GM18511 (cell line): ENCODE data around the gene MINDY2.
"Not testable (repeated sequence)": the region's sequence is repeated elsewhere in the genome, so short reads cannot be mapped to it uniquely, and the experiment has no call there.

Source experiments
- ATAC-seq: cut with Tn5 transposase; IDR thresholded peaks from one replicate; pipeline ENCODE4 v1.9.1; 2021; ENCODE audit warnings: mild to moderate bottlenecking, moderate library complexity; ENCODE audit not compliant: unreplicated experiment

The MINDY2 gene

GRCh38 chr15:58877999-58878825 lies 107.1 kb downstream of the MINDY2 start:
- ATAC-seq: no peak

DNA sequence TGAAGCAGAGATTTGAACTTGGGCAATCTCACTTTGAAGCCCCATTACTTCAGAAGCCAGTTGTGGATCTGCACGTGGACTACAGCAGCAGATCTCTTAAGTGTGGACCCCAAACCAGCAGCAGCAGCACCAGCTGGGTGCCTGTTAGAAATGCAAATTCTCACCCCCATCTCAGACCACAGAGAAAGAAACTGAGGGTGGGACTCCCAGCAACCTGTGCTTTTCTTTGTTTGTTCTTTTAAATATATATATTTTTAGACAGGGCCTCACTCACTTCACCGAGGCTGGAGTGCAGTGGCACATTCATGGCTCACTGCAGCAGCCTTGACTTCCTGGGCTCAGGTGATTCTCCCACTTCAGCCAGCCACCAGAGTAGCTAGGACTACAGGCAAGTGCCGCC lies 109.2 kb downstream of the MINDY2 start:
- ATAC-seq: no peak

- no peak for ATAC-seq
These were observed 111.1 kb downstream of the MINDY2 start for GRCh38 chr15:58882243-58882642.

DNA sequence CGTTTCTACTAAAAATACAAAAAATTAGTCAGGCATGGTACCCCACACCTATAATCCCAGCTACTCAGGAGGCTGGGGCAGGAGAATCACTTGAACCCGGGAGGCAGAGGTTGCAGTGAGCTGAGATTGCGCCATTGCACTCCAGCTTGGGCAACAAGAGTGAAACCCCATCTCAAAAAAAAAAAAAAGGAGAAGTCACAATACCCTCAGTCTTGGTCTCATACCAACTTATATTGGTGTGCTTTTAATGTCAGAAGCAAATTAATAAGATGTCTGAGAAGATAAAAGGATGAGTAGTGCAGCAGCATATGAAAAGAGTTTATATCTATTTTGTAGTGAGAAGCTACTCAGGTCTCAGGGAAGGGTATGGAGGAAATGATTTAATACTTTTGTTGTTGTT lies 112.8 kb downstream of the MINDY2 start:
- not testable (repeated sequence) for ATAC-seq

- ATAC-seq: no peak
These were observed 115.8 kb downstream of the MINDY2 start for GRCh38 chr15:58886921-58887320.

DNA sequence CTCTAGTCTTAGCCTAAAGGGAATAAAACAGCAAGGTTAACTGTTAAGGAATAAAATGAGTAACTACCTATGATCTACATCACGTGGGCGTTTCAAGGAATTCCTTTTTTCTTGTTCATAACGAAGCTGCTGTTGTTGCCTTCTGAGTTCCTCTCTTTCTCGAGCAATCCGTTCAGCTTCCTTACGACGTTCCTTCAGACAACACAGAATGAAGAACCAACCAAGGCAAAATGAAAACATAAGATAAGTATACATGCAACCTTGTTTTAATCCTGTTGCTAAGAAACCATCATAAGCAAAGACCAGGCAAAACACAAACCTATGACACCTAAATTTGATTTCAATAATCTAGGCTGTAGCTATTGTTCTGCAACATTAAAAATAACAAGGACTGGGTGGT lies 118.3 kb downstream of the MINDY2 start:
- ATAC-seq: no peak

GRCh38 chr15:58898150-58898680 lies 127.1 kb downstream of the MINDY2 start:
- ATAC-seq: no peak

DNA sequence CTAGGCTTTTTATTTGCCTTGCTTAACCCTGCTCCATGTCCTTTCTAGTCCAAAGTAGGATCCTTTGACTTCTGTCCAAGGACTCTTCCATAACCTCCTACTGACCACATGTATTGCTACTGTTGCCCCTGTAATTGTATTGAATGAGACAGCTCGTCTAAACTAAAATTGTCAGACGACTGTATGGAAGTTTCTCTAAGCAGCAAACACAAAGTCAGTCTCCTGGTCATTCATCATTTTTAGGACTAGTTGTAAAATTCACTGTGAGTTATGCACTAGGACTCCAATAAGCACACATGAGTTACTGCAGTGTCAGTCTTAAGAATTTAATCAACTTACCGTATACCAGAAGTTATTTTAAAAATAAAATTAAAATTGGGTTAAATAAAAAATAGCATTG lies 129.5 kb downstream of the MINDY2 start:
- ATAC-seq: no peak

GRCh38 chr15:58908550-58909309 lies 137.6 kb downstream of the MINDY2 start:
- no peak for ATAC-seq

DNA sequence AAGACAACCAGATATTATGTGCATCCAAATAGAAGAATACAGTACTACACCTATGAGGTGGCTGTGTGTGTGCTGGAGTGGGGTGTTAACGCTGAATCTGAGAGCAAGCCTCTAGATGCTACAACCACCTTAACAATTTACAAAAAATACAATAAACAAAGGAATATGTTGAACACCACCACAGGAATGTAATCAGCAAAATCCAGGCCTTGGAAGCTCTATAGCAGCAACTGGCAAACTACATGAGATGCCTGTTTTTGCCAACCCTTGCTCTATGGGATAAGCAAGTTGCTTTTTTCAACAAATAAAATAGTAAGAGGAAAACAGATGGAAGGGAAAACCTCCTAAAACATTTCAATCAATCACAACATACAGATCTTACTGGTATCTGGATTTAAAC lies 138.5 kb downstream of the MINDY2 start:
- no peak for ATAC-seq

DNA sequence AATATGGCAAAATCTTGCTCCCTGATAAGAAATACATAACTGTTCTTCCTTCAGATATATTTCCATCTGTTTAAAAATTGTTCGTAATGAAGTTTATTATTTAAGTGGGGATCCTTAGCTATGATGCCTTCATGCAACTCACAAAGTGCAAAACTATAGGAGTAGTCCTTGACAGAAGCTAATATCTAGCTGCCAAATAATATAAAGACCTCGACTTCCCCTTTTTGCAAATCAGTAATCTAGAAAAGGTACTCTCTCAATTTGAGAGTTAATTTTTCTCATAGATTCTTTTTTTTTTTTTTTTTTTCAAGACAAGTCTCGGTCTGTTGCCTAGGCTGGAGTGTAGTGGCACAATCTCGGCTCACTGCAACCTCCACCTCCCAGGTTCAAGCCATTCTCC lies 139.4 kb downstream of the MINDY2 start:
- ATAC-seq: no peak
